ENCODE measurements around the gene MACROD2.

GRCh38 chr20:16027686-16028085, 2032.4 kb downstream of the MACROD2 start:
- TF ChIP-seq REST (IDR thresholded peaks at IDR 0.05; ENCODE audit: insufficient read depth in 1 of 2, low read depth in 2 of 2, low read length in 2 of 2) (no peak), POLR2AphosphoS5 (IDR thresholded peaks at IDR 0.05; ENCODE audit: low read depth, low read length) (no peak)
